ENCODE results near the gene C1orf141.
"Not testable (repeated sequence)": the region's sequence is repeated elsewhere in the genome, so short reads cannot be mapped to it uniquely, and the experiment has no call there.

Gene C1orf141

DNA sequence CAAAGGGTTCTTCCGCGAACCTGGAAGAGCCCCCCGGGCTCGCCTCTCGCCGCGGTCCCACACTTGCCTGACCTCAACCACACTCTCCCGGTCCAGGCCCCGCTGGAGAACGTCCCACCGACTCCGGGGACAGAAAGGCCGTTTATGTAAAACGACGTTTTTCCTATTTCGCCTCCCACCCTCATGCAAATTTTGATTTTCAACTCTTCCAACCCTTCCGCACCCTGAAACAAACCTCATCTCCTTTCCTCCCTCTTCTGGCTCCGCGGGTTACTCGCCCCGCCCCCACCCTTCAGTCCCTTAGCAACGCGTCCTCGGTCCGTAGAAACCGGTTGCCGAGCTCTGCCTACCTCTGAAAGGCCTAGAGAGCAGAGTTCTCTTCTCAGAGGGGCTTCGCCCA lies at the start of gene C1orf141:
TSS of gene C1orf141 (minus strand) at position 276 of the 400 bp plus-strand sequence. CDS start 7,730 bp downstream, outside the sequence.
- no peak for DNase-seq (ENCODE audit: low read depth)

- DNase-seq (ENCODE audit: low read depth): no peak
These were observed 40.8 kb upstream of the C1orf141 start for GRCh38 chr1:67175530-67176087.

DNA sequence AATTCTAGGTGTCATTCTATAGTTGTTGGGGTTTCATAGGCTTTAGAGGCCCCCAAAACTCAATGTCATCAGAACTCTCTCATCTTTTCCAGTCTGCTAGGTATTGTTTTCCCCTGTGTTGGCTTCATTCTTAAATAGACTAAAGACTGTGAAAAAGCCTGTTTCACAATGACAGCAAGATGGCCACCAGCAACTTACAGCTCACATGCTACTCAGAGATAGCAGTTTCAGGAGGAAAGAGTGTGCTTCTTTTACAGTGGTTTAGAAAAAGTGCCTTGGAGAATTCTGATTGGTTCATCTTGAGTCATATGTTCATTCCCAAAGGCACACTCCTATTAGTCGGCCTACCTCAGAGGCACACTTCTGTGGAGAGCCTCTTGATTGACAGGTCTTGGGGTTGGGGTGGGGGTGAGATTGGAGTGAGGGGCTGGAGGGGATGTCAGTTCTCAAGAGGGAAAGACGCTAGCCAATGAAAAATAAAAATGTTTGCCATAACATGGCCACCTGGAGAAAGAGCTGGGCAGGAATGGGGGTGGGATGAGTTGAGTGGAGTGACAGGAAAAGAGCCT lies 40.0 kb upstream of the C1orf141 start:
- DNase-seq (ENCODE audit: low read depth): no peak

DNA sequence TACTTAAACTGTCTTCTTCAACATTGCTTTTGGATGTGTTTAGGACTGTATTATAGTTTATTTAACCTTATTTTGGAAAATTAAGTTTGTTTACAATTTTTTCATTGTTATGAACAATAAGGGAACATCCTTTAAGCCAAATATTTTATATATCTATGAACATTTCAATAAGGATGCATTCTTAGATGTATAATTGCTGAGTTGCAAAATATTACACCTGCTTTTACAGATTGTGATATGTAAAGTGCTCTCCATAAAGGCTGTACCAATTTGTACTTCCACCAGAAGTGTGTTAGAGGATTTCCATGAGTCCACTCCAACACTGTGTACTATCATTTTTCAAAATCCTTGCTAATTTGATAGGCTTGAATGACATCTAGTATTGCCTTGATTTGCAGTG lies 39.2 kb upstream of the C1orf141 start:
- no peak for DNase-seq (ENCODE audit: low read depth)

- DNase-seq (ENCODE audit: low read depth): no peak
These were observed 37.2 kb upstream of the C1orf141 start for GRCh38 chr1:67171978-67172377.

DNA sequence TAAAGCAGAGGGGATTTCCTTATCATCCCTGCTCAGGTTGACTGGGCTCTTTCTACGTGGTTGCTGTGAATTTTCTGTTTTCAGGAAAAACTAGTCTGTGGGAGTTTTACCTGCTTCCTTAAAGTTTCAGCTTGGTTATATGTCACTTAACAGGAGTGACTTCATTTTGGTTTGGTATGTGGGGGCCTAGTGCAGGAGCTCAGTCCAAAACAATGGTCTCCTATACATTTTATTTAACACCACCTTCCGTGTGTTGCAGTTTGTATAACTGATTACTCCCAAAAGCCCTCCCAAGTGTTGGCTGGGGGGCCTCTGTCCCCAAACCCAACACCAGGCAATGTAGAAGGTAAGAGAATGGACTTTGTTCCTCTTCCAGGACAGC lies 36.8 kb upstream of the C1orf141 start:
- no peak for DNase-seq (ENCODE audit: low read depth)

- no peak for DNase-seq (ENCODE audit: low read depth)
These were observed 36.2 kb upstream of the C1orf141 start for GRCh38 chr1:67170751-67171573.

DNA sequence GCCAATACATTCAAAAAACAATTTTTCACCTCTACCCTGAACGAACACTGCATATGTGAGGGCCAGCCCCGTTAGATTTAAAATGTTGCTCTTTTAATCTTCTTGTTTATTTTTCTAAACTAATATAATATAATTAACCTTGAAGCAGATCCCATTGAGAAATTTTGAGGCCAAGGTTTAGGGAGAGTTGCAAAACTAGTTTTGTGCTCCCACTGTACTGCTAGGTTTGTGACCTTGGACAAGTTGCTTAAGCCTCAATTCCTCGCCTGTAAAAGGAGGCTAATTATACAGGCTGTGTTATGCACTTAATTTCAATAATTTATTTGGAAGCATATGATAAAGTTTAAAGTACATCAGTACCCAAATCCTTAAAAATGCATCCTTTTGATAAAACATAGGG lies 35.2 kb upstream of the C1orf141 start:
- DNase-seq (ENCODE audit: low read depth): no peak

- no peak for DNase-seq (ENCODE audit: low read depth)
These were observed 34.7 kb upstream of the C1orf141 start for GRCh38 chr1:67169496-67169895.

- no peak for DNase-seq (ENCODE audit: low read depth)
These were observed 31.4 kb upstream of the C1orf141 start, which contains the start of gene IL23R for GRCh38 chr1:67166196-67166595. IL23R (plus strand) TSS chr1:67166454; CDS start chr1:67168121, 1,667 bp downstream.

DNA sequence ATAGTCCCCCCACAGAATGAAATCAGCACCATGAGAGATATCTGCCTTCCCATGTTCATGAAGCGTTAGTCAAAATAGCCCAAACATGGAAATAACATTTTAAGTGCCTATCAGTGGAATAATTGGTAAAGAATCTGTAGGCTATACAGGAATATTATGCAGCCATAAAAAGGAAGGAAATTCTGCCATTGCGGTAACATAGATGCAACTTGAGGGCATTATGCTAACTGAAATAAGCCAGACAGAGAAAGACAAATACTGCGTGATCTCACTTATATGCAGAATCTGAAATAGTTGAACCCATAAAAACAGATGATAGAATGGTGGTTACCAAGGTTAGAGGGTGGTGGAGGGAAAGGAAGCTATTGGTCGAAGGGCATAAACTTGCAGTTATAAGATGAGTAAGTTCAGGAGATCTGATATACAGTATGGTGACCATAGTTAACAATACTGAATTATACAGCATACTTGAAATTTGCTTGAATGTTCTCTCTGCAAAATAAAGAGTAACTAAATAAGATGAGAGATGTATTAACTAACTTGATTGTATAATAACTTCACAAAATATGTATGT lies 30.8 kb upstream of the C1orf141 start:
- no peak for DNase-seq (ENCODE audit: low read depth)

GRCh38 chr1:67162954-67163353 lies 28.2 kb upstream of the C1orf141 start:
- DNase-seq (ENCODE audit: low read depth): no peak

GRCh38 chr1:67159233-67159632 lies 24.5 kb upstream of the C1orf141 start:
- DNase-seq (ENCODE audit: low read depth): no peak

DNA sequence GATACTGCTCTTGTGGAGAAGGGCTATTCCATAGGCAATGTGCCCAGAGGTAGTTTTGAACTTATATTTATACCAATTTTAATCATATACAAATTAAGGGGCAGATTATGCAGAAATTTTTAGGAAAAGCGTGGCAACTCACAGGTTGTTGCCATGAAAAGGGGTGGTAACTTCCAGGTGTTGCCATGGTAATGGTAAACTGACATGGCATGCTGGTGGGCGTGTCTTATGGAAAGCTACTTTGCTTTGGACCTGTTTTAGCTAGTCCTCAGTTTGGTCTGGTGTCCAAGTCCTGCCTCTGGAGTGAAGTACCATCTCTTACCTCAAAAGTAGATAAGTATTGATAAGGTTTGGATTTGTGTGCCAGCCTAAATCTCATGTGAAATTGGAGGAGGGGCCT lies 23.6 kb upstream of the C1orf141 start:
- no peak for DNase-seq (ENCODE audit: low read depth)

- DNase-seq (ENCODE audit: low read depth): no peak
These were observed 16.2 kb upstream of the C1orf141 start for GRCh38 chr1:67150931-67151330.

DNA sequence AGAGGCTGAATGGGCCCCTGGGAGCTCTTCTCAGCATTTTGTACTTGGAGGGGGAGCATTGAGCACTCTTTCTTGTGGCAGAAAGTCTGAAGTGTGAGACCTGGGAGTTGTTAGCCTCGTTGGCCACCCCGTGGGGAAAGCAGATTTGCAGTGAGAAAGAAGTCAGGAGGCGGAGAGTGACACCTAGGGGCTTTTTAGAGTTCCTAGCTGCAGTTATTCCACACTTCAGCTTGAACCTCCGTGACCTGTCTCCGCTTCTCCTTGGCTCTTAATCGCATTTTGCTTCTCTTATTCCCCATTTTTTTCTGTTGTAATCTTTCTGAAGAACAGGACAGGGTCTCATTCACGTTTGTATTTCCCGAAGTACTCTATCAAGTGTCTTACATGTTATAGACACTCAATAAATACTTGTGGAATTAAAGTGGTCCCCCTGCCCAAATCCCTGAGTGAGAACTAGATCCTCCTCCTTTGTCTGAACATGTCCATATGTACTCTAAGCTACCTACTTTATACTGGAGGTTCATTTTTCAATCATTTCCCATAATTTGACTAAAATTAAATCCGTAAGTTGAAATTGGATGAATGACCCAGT lies 14.5 kb upstream of the C1orf141 start:
- DNase-seq (ENCODE audit: low read depth): peak; percentile 25

DNA sequence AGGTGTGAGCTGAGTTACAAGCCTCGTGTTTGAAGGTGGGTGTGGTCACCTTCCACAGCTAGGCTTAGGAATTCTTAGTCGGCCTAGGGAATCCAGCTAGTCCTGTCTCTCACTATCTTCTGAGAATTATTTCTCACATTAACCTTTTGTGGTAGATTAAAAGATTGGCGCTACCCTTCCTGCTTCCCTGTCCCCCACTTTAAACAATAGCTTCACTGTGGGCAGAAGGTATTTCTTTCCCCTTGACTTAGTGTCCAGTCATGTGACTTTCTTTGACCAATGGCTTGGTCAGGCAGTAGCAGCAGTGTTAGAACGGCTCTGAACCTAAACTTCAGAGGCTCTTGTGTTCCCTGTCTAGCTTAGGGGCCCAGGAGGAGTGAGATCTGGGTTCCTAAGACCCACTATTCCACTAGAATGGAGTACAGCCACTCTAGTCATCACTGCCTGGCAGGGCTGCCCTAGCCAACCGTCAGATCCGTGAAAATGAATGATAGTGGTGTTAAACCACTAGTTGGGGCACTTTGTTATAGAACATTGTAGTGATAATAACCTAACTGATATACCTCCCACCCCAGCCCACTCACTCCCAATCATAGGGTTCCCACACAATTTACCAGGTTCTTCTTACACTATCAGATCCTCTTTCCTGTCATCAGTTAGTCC lies 13.9 kb upstream of the C1orf141 start:
- DNase-seq (ENCODE audit: low read depth): no peak

DNA sequence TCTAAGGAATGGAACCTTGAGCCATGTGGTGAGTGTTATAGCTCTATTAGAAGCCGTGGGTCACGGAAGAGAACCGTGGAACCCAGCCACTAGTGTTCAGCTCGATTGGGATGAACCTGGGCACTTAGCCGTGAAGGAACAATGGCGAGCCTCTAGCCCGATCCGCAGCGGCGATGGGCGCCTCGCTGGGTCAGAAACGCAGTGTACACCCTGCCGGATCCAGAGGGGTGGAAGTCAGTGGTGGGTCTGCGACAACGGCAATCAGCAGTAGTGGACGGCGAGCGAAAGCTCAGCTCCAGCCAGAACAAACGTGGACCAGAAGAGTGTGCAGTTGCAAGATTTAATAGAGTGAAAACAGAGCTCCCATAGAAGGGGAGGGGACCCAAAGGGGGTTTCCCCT lies 13.2 kb upstream of the C1orf141 start:
- not testable (repeated sequence) for DNase-seq (ENCODE audit: low read depth)

GRCh38 chr1:67146539-67146938 lies 11.8 kb upstream of the C1orf141 start:
- no peak for DNase-seq (ENCODE audit: low read depth)

- no peak for DNase-seq (ENCODE audit: low read depth)
These were observed 11.3 kb upstream of the C1orf141 start for GRCh38 chr1:67146101-67146500.

GRCh38 chr1:67144696-67145095 lies 9.9 kb upstream of the C1orf141 start:
- no peak for DNase-seq (ENCODE audit: low read depth)

DNA sequence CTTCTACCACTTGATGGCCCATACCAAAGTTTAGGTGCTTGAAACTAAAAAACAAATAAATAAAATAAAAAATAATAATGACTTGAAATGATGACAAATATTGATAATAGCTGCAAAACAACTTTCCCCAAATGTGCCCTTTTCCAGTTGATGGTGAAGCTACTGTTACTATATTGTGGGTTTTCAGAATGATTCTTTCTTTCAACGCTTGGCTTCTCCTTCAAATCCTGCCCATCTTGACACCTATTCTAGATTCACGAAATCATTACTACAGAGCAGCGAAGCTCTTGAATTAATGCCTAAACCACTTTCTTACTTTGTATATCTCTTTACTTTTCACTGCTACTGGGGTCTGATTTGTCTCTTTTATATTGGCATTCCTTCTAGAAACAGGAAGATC lies 9.2 kb upstream of the C1orf141 start:
- no peak for DNase-seq (ENCODE audit: low read depth)

Data from GM04503 (cell line).